HG02610 (cell line): ENCODE results near the gene COL9A3.

Experiments
- ATAC-seq: cut with Tn5 transposase; IDR thresholded peaks from one replicate; pipeline ENCODE4 v1.9.1; 2021; ENCODE audit warnings: mild to moderate bottlenecking, moderate library complexity; ENCODE audit not compliant: unreplicated experiment

The COL9A3 gene

DNA sequence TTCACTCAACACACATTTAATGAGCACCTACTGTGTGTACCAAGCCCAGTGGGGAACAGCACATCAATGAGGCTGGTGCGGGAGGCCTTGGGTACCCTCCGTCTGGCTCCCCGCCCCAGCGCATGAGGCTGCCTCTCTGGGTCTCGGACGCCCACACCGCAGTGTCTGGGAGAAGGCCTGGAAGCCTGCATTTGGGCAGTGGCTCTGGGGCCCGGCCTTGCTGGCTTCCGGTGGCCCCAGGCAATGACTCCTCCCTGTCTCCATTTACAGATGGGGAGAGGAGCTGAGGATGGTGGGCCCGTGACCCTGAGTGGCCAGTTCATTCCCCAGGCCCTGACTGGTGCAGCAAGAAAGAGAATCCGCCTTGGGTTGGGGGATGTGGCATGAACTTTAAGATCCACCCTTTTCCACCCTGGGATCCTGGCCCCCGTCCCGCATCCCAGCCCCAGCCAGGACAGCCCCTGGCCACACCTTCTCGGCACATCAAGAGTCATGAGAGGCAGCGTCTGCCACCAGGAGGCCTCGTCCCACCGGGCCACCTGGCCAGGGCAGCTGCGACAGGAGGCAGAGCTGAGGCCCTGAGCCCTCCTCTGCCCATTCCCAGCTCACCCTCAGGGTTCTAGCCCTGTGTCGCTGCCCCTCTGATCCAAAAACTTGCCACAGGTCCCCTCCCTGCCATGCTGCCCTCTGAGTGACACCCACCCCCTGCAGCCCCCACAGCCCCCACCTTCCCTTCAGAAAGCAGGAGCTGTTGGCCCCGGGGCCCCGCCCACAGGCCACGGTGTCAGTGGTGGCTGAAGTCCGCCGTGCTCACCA lies 38.0 kb upstream of the COL9A3 start:
- ATAC-seq = no peak

DNA sequence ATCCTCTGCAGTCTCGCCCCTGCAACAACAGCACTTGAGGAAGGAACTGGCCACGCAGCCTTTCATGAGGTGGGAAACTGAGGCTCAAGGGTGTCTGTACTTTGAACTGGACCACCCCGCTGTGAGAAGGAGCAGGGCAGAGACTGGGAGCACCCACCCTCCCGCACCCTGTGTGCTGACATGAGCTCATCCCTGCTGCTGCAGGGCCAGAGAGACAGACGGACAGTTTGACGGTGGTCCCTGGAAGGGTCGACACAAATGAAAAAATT lies 37.5 kb upstream of the COL9A3 start:
- no peak for ATAC-seq

DNA sequence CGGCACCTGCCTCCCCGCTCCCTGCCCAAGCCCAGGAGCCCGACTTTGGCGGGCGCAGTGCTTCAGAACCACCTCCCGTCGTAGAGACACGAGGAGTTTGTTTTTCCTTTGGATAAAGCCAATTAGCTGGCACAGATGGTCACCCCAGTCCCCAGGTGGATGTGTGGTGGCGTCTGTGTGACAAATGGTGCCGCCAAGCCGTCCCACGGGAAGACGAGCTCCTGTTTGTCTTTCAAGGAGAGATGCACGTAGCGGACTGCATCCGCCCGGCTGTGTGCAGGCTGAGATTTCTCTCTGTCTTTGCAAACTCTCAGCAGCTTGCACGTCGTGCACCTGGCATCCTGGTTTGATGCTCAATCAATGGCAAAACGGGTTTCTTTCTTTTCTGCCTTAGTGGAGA lies 36.6 kb upstream of the COL9A3 start:
- ATAC-seq = no peak

DNA sequence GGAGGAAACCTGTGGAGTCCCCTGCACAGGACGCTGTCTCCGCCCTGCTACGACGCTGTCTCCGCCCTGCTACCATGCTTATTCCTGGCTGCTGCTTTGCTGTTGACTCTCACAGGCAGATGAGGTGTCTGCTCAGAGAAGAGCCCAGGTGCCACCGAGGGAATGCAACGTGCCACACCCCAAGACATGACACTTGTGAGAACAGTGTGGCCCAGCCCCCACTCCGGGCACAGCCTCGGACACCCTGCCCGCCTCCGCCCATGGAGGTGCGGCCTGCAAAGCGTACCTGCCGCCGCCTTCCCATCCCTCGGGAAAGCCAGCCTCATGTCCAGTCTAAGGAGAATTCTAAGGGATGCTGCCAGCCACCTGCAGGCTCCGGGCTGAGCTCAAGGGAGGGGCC lies 36.2 kb upstream of the COL9A3 start:
- ATAC-seq = no peak

DNA sequence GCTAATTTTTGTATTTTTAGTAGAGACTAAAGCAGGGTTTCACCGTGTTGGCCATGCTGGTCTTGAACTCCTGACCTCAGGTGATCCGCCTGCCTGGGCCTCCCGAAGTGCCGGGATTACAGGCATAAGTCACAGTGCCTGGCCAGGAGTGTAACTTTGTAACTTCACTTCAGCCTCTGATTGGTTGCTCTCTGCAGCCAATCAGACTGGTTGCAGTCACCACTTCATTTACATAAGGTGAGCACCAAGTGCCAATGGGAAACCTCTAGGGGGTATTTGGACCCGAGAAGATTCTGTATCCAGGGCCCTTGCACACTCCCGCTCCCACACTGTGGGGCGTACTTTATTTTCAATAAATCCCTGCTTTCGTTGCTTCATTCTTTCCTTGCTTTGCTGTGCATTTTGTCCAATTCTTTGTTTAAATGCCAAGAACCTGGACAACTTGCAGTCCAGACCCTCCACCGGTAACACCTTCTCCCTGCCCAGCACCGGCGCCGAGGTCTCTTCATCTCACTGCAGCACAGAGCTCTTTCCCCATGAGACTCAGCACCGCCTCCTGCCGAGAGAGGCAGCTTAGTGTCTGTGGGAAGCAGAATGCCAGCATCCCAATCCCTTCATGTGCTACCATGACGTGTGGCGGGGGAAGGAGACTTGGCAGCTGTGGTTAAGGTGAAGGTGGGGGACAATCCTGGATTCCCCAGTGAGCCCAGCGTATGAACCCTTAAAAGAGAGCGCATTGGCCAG lies 34.5 kb upstream of the COL9A3 start:
- ATAC-seq = no peak

DNA sequence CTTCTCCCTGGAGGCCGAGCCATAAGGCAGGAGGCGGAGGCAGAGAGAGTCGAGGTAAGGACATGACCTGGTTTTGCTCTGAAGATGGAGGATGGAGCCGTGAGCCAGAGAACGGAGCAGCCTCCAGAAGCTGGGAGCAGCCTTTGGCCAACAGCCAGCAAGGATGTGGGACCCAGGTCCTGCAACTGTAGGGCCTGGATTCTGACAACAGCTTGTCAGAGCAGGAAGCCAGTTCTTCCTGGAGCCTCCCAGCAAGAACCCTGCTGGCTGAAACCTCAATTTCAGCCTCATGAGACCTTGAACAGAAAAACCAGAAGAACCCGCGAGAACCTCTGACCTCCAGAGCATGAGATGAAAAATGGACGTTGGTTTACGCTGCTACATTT lies 34.0 kb upstream of the COL9A3 start:
- no peak for ATAC-seq

DNA sequence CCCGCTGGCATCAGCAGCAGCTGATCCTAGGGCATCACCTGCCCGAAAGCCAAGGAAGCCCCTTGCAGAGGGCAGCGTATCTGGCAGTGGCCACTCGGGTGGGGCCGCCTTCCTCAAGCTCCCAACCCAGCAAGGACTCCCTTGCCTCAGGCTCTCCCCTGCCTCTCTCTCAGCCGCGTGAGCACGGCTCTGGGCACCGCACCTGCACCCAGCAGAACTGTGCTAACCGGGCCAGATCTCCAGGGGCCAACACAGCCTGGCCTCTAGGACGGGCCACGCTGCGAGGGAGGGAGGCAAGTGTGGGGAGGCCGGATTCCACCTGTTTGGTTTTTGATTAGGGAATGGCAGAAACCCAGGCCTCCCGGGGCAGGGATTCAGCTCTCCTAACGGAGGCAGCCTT lies 32.4 kb upstream of the COL9A3 start:
- ATAC-seq = no peak

DNA sequence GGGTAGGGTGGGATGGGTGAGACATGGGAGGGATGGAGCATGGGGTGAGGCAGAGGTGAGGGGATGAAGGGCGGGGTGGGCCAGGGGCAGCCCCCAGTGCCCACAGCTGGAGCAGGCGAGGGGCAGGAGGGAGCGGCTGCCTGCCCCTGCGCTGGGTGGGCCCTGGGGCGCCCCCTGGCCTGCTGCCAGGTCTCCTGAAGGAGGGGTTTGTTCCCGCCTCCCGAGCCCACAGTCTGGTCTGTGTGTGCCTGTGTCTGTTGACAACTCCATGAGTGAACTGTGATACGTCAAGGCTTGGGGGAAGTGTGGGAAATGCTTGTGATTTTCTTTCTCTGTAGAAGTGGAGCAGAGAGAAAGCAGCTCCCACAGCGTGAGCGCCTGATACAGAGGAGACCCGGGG lies 31.5 kb upstream of the COL9A3 start:
- ATAC-seq = no peak

DNA sequence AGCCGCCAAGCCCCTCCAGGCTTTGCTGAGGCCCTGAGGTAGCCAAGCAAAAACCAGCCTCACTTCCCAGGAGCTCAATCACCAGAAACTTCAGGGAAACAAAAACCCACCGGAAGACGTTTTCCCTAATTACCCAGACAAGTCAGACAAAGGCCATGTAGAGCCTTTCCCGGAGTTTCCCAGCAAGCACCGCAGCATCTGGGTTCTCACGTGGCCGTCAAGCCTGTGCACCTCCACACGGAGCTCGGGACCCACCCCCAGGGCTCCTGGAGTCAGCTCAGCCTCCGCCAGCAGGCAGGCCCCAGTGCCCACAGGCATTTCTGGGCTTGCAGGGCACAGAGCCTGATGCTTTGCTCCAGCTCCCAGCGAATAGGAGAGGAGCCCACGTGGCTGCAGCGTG lies 30.7 kb upstream of the COL9A3 start:
- ATAC-seq = no peak

DNA sequence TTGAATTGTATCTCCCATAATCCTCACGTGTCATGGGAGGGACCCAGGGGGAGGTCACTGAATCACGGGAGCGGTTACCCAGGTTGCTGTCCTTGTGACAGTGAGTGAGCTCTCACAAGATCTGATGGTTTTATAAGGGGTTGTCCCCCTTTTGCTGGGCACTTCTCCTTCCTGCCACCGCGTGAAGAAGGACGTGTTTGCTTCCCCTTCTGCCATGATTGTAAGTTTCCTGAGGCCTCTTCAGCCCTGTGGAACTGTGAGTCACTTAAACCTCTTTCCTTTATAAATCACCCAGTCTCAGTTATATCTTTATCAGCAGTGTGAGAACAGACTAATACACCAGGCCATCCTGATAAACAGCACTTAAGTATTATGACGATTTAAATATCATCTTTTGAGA lies 29.5 kb upstream of the COL9A3 start:
- no peak for ATAC-seq

DNA sequence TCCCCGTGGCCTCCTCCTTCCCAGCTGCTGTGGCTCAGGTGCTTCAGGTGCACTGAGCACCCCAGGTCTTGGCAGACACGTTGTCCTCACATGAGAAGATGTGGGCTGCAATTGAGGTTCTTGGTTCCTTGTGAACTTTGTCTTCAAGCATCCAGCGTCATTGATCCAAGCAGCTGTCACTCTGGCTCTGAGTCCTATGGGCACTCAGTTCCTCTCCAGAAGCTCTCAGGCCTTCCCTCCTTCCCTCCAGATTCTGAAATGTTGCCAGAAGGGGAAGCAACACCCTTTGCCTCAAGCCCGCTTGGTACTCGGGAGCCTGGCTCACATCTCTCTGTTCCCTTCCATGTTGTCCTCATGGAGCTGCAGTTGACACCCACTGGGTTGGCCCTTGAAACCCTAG lies 29.0 kb upstream of the COL9A3 start:
- ATAC-seq = no peak

DNA sequence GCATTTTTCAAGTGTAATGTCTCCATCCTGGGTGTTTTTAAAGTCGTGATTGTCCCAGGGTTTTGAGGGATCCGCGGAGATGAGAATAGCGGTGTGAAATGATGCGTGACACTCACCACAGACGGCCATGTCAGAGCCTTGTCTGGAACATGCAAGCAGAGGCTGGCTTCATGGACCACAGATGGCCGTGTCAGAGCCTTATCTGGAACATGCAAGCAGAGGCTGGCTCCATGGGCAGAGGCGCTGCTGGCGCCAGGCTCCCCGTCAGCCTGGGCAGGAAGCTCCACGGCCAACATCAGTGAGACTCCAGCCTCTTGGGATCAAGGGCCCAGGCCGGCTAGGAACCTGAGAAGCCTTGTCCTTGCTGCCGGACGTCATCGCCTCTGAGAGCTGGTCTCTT lies 28.2 kb upstream of the COL9A3 start:
- no peak for ATAC-seq

DNA sequence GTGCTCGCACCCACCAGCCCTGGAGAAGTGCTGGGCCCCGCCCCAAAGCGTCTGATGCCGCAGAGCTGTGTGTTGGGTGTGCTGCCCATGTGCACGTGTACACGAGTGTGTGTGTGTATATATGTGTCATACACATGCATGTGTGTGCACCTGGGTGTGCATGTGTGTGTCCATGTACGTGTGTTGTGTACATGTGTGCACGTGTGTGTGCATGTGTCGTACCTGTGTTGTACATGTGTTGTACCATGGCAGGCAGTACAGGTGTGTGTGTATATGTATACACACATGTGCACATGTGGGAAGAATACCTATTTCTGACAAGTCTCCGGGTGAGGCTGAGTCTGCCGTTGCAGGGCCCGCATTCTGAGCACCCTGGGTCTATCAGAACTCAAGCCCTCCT lies 26.8 kb upstream of the COL9A3 start:
- ATAC-seq = no peak

DNA sequence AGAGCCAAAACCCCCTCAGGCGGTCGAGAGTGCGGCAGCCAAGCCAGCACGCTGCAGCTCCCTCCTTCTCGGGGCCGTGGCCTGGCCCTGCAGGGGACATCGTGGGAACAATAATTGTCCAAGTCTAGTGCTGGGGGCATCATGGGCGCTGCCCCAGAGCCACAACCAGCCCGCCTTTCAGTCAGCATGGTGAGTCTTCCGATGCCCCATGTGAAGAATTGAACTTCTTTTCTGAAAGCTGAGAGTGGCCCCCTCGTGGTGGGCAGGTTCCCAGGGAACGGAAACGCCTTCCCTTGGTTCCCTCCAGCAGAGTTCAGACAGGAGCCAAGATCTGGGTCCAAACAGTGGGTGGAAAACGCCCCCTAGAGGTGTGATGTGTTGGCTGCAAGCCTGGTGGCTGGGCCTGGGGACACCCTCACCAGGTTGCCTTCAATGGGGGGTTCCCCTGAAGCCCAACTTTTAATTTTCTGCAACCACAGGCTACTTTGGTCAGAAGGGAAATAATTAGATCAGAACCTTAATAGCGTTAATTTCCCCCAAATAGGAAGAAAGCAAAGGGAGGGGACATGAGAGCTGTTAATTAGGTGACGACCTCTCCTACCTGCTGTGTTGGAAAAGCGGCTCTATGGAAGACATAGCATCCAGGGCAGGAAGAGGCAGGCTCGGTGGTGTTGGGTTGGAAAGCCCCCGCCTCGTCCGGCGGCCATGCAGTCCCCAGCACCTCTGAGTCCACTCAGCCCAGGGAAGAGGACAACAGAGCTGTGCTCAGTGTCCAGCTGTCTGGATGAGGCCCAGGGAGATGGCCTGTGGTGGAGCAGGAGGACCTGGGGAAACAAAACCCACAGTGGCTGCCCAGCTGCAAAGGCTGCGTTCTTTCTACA lies 25.3 kb upstream of the COL9A3 start:
- no peak for ATAC-seq

DNA sequence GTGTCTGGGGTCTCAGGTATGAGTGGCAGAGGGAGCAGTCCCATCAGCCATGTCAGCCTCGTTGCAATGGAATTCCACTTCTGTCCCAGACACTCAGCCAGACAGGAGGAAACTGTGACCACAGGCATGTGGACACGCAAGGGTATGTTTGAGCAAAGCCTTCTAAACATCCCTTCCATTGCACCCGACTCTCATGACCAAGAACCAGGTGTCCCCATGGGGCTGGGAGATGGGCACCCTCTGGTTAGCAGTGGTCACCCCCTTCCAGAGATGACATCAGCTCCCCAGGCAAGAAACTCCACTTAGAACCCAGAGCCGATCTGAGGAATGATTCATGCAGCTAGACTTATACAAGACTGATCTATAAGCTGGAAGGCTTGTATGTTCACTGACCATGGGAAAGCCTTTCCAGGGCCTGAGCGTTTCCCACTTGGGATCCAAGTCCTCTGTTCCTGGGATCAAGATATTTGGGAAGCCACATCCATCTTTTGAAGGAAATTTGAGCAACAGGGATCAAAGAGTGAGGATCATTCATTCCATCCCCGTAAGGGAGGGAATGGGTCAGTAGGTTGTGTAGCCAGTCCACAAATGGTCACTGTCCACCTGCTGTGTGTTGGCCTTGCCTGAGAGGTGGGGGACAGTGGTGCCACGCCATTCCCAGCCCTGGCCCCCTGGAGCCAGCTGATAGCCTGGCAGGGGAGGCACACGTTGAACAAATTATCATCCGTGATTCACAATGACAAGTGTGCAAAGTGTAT lies 24.5 kb upstream of the COL9A3 start:
- no peak for ATAC-seq

DNA sequence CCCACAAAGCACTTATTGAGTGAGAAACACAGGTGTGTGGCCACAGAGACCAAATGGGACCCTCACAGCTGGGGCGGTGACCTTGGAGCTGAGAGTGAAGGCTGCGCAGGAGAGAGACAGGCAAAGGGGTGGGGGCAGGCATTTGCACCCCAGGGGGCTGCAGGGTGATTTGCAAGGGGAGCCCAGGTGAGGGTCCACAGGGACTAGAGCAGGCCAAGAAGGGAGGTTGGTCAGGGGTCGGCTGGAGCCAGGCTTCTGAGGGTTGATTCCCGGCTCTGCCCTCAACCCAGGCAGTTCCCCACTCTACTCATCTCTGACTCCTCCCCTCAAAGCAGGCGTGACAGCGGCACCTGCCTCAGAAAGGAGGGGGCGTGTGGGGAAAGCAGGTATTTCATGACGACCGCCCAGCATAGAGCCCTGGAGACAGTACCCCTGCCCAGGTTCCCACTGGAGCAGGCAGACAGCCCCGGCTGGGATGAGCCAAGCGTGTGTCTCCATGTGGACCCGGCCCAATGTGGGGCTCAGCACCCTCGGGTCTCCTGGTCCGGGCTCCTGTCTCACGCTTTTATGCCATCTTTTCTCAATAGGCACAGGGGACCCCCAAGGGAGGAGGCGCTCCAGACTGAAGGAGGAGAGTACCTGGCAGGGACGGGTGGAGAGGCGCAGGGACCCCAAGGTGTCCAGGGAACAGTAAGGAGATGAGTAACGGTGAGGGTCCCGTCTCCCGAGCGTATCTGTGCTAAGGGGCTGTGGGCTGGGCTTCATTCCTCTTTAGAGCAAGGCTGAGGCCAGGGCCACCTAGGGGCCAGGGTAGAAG lies 23.7 kb upstream of the COL9A3 start:
- ATAC-seq = no peak

DNA sequence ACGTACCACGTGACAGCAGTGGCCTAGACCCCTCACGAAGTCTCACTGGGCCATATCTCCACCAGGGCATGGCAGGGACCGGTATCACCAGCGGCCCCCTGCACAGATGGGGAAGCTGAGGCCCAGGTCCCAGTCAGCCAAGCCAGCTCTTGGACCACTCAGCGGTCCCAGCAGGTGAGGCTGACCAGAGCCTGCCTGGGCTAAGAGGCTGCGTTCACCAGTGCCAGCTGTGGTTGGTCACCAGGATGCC lies 23.2 kb upstream of the COL9A3 start:
- no peak for ATAC-seq

DNA sequence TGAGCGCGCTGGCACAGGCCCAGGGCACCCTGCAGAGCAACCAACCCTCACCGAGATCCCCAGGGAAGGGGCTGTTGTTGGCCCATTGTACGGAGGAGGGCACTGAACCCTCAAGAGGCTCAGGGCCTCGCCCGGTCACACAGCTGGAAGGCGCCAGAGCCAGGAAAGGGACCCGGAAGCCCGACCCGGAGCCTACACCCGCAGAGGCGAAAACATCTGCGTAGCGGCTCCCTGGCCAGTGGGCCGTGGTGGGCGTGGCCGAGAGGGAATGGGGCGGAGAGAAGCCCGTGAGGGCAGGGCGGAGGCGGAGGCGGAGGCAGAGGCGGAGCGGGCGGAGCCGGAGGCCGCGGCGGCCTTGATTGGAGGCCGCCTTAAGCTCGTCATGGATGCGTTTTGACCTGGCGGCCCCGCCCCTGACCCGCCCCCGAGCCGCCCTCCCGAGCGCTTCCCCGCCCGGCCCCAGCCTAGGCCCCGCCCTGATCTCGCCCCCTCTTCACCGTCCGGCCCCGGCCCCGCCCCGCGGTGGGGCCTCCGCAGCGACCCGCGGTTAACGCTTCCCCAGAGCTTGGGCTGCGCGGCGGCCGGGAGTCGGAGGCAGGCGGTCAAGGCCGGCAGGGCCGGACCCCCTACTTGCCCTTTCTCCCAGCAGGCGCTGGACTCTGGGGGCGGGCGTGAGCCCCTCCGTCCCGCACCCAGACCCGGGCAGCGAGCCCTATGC lies 22.7 kb upstream of the COL9A3 start:
- ATAC-seq = peak; percentile 75

DNA sequence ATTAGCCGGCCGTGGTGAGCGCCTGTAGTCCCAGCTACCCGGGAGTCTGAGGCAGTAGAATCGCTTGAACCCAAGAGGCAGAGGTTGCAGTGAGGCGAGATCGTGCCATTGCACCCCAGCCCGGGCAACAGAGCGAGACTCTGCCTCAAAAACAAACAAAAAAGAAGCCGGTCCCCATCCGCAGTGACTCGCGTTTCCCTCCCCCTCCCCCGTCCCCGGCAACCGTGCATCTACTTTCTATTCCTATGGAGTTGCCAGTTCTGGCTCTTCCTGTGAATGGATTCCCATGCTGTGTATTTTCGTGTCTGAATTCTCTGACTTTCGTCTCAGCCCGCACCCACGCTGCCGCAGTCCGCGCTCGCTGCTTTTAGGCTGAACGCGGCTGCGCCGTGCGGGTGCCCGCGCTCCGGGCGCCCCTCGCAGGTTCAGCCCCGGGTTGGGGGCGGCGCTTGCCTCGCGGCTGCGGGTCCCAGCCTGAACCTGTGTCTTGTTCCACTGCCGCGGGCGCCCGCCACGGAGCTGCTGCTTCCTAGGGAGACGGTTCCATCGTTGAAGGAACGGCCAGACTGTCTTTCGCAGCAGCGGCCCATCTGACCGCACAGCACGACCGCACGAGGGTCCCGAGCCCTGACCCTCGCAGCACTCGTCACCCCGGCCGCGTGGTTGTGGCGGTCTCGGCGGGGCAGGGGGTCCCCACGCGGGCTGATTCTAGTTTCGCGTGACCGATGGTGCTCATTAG lies 21.7 kb upstream of the COL9A3 start:
- no peak for ATAC-seq
